Activated T-cell treated with anti-CD3 and anti-CD28 coated beads for 4 hours (primary cell): ENCODE results near the gene RELN.

Experiments used
- DNase-seq: peaks from one replicate; pipeline ENCODE4 v3.0.0-alpha.2; 2020

Gene RELN

DNA sequence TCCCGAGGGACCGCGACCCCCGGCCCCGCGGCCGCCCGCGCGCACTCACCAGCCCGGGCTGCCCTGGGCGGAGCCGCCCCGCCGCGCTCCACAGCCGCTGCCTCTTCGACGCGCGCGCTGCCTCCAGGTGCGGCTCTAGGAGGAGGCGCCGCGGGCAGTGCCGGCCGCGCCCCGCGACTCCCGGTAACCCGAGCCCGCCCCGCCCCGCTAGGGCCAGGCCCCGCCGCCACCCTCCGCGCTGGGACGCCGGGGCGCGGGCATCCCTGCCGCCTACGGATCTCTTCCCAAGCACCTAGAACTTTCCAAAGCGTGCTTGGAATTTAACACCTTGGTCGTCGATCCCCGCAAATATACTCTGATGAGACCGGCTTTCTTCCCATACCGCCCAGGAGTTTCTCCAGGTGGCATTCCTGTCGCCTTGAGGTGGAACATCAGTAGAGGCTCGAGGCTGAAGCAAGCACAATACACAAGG lies 543.4 kb downstream of the RELN start, which contains the start of gene SLC26A5:
SLC26A5 (minus strand) TSS at position 159 of the 472 bp plus-strand sequence. CDS start 24,693 bp downstream, outside the sequence.
- no peak for DNase-seq

DNA sequence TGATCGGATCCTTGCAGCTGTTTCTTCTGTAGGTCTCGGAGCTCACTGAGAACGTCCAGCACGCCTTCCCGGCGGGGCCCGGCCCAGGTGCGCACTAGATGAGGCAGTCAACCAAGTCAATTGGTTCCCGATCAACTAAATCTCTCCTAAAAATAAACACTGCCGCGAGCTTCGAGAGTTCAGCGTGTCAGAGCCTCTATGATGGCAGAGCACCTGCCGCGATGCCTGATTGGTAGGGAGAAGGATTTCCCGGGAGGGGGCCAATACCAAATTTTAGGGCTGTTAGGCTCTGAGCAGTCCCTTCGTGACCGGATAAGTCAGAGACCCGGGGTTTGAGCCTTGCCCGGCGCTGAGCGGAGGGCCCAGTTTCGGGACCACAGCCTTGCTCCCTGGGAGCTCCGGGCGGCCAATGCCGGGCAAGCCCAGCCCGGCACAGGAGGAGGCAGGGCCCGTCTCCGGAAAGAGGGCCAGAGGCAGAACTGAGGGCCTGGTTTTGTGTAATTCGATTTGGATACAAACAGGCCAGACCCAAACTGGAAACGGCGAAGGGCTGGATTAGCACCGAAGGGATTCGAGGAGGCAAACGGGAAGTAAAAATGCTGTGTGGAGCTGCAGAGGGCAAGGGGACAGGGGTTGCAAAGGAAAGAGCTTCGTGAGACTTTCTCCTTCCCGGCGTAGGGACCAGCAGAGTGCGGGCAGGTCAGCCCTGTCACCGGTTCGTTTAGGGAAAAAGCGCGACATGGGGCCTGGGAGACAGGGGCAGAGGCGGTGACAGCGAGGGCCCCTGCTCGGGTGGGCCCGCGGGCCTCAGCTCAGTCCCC lies 544.0 kb downstream of the RELN start:
- no peak for DNase-seq

DNA sequence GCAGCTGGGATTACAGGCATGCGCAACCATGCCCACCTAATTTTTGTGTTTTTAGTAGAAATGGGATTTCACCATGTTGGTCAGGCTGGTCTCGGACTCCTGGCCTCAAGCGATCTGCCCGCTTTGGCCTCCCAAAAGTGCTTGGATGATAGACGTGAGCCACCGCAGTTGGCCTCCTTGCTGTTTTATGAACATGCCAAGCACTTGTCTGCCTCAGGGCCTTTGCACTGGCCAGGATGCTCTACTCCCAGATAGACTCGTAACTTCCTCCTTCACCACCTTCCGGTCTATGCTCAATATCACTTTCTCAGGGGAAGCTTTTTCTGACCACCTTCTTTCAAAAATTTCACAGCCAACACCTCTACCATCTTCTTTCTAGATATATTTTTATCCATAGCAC lies 549.8 kb downstream of the RELN start:
- DNase-seq: no peak

DNA sequence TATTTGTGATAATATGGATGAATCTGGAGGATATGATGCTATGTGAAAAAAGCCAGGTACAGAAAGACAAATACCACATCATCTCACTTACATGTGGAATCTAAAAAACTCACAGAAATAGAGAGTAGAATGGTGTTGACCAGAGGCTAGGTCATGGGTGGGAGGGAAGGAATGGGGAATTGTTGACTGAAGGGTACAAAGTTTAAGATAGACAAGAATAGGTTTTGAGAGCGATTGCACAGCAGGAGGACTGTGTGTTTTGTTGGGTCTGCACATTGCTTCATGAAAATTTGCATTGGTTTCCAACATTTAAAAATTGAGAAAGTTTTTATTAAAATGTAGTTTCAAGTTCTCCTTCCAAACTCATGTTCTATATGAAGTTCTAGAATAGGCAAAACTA lies 551.8 kb downstream of the RELN start:
- no peak for DNase-seq

DNA sequence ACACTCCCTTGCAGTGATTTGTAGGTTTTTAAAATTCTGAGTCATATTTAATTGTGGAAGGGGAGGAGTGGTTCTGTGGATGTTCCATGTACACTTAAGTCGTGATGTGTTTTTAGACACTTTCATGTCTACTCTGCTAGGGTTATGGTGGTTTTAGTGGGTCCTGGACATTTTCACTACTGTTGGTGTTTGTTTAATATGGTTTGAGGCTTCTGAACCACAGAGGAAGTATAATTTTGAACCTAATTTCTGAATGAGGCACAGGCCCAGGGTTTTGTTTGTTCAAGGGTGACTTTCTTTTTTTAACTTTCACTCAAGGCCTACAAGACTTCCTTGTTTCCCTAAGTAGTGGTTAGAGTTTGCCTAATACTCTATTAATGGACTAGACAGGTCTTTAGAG lies 556.7 kb downstream of the RELN start:
- DNase-seq: no peak

DNA sequence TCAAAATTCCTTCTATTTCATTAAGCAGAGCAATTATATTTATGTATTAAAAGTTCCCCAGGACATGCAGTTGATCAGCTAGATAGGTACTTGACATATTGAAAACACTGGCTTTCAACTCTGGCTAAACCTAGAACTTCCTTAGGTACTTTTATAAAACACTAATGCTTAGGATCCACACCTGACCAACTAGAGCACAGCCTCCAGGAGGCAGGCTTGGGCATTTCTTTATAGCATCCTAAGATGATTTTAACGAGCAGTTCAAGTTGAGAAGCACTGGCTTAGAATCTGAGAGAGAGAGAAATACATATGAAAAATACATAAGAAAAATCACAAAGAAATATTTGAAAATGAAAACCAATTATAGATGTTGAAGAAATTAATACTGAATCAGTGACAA lies 564.3 kb downstream of the RELN start:
- no peak for DNase-seq

DNA sequence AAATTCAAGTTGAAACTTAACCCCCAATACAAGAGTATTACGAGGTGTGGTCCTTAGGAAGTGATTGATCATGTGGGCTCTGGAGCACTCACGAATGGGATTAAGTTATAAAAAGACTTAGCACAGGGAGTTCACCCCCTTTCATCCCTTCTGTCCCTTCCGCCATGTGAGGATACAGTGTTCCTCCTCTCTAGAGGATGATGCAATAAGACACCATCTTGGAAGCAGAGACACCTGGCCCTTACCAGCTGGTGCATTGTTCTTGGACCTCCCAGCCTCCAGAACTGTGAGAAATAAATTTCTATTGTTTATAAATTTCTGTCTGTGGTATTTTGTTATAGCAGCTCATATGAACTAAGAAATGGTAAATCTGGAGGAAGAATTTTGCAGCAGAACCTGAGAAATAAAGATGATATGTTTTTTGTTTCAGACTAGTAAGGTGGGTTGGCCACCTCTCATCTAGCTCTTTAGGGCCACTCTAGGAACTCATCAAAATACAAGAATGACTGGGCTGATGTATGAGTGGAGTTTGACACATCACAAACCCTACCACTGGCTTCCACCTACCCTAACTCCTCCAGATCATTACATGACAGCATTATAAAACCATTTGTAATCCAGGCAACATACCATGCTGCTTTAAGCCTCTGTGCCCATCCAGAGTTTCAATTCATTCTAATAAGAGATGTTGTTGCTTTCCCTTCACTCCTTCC lies 565.8 kb downstream of the RELN start:
- no peak for DNase-seq
